LNCaP clone FGC (cell line): ENCODE results near the gene HP1BP3.

Experiments
- DNase-seq: peaks from one replicate; pipeline ENCODE4 v3.0.0-alpha.2; 2011; ENCODE audit warnings: low read depth
- H3K4me3 ChIP-seq: 2 replicates; pipeline ENCODE4 v1.5.1; 2011; ENCODE audit warnings: mild to moderate bottlenecking, low read depth, low read length, control low read depth
- CTCF ChIP-seq: IDR thresholded peaks from 2 replicates; pipeline ENCODE4 v1.5.1; 2012; ENCODE audit warnings: mild to moderate bottlenecking; ENCODE audit not compliant: control insufficient read depth, insufficient read depth; ENCODE audit errors: extremely low read depth

The HP1BP3 gene

DNA sequence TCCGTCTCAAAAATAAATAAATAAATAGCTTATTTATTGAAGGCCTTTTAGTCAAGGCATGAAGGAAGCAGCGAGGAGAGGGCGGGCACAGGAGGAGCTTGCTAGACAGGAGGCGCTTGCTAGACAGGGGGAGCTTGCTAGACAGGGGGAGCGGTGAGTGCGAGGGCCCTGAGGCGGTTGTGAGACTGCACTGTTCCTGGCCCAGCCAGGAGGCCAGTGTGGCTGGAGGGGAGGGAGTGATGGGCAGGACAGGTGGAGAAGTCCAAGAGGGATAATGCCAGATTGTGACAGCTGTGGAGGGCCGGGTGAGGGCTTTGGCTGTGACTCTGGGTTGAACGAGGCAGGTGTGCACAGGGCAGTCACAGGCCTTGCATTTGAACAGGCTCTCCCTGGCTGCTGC is 87.5 kb downstream of the HP1BP3 start:
- DNase-seq: no peak
- no peak for TF ChIP-seq CTCF
- no peak overlapping the region for H3K4me3 ChIP-seq

DNA sequence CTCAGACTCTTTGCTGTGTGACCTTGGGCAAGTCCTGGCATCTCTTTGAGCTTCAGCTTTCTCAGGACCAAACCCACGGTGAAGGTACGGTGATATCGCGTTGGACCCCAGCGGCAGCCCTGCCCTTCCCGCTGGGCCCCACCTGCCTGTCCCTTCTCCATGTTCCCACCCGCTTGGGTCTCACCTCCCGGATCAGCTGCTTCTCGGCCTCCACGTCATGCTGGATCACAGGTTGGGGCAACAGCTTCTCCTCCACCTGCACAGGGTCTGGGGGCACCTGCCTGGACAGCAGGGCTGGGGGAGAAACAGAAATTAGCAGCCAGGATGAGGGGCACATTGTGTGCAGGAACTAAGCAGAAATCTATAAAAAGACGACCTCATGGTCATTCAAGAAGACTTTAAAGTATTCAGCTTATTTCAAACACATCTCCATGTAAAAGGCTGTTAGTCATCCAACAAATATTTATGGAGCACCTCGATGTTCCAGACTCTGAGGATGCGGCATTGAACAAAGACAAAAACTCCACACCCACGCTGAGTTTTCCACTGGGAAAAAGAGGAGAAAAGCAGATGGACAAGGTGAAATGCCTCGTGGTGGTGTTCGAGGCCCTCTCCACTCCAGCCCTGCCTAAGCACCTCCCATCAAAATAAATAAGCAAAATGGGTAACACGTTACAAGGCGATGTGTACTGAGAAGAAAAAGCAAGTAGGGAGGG is 88.8 kb downstream of the HP1BP3 start:
- no peak for TF ChIP-seq CTCF
- no peak for DNase-seq
- H3K4me3 ChIP-seq: no peak overlapping the region

GRCh38 chr1:20697563-20697962 is 89.5 kb downstream of the HP1BP3 start:
- no peak for TF ChIP-seq CTCF
- H3K4me3 ChIP-seq: no peak overlapping the region
- DNase-seq: no peak

- H3K4me3 ChIP-seq: peak overlapping the region; percentile 52
- no peak for DNase-seq
- peak; percentile 62 for TF ChIP-seq CTCF
These were observed 90.4 kb downstream of the HP1BP3 start for GRCh38 chr1:20696397-20697333.

DNA sequence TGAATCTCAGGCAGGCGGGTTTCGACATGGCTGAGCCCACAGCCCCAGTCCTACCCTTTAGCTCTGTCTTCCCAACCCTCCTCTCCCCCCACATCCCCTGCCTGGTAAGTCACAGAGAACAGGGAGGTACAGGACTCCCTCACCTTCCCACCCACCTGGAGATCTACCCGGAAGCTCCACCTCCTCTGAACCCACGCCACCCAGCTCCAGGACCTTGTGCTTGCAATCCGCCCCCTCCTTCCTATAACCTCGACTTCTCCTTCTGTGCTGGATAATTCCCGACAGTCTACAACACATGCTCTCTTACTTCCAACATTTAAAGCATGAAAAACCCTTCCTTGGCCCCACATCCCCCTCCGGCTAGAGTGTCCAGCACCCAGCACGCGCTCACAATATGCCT is 91.6 kb downstream of the HP1BP3 start:
- no peak for DNase-seq
- no peak overlapping the region for H3K4me3 ChIP-seq
- no peak for TF ChIP-seq CTCF

GRCh38 chr1:20693623-20694022 is 93.5 kb downstream of the HP1BP3 start:
- H3K4me3 ChIP-seq: no peak overlapping the region
- no peak for TF ChIP-seq CTCF
- DNase-seq: no peak
